ENCODE data around the gene GPR141.

Gene GPR141, protein sequence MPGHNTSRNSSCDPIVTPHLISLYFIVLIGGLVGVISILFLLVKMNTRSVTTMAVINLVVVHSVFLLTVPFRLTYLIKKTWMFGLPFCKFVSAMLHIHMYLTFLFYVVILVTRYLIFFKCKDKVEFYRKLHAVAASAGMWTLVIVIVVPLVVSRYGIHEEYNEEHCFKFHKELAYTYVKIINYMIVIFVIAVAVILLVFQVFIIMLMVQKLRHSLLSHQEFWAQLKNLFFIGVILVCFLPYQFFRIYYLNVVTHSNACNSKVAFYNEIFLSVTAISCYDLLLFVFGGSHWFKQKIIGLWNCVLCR

DNA sequence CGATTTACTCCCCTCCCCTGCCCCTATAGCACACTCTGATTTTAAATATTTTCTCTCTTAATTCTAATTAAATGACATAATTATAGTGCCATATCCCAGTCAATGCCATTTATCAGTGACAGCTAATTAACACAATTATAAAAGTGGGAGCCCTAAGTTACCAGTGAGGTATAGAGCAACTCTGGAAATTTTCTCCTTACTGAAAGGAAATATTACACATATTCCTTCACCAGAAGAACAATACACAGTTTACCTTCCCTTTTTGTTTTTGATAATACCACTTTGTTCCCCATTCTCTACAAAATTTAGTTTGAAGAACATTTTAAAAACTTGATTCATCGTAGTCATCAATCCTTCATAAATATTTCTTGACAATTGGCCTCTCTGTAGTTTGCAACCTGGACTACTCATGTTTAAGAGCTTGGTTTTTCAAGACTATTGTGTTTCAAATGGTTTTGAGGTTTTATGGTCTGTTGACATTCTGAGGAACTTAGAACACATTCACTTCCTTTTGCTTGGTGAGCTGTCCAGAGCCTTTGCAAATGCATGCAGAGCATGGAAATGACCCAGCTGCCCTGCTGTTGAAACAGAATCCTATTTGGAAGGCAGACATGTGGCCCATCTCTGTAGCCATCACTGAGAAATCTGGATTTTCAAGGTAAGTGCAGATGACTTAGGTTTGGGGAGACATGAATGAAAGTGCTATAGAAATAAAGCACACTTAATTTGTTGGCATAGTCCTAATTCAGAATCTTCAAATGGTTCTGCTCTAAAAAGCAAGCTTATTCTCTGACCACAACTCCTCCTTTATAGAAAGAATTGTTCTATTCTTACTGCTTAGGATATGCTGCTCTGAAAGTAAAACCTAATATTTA is at the start of gene GPR141:
TSS of gene GPR141 (plus strand) at position 521 of the 875 bp plus-strand sequence. CDS start 56,628 bp downstream, outside the sequence.
- DNase-seq (ENCODE audit: low spot score), result no peak

DNA sequence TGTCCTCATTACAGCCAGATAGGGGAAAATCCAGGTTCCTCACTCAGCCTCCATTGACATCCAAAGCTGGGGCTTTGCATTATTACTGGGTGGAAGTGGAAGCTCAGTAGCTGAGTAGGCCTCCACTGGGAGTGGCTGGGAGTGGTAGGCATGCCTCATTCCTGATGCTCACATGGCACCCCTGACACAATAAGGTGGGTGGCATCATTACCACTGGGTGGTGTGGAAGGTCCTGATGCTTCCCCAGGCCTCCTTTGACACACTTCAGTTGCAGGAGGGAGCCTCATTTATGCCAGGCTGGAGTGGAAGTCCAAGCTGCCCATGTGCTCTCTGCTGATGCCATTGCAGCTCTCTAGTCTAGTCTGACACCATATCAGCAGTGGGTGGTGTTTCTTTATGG is 48.2 kb upstream of the GPR141 start:
- DNase-seq (ENCODE audit: low spot score), result no peak

DNA sequence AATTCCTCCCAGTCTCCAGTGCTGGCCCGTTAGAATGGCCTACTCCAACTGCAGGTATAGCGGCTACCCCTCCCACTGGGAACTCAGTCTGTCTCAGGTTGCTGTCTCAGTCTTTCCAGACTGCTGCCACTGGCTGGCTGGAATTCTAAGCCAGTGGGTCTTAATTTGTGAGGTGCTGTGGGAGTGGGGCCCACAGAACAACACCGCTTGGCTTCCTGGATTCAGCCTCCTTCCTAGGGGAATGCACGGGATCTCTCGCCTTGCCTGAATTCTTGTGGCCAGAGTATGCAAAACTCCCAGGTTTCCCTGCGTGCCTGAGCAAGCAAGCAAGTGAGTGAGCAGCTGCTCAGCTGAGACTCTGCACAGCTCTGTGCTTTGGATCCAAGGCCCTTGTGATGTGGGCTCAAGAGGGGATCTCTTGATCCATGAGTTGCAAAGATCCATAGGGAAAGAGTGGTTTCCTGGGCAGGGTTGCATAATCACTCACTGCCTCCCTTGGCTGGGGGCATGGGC is 41.5 kb upstream of the GPR141 start:
- DNase-seq (ENCODE audit: low spot score), result no peak

DNA sequence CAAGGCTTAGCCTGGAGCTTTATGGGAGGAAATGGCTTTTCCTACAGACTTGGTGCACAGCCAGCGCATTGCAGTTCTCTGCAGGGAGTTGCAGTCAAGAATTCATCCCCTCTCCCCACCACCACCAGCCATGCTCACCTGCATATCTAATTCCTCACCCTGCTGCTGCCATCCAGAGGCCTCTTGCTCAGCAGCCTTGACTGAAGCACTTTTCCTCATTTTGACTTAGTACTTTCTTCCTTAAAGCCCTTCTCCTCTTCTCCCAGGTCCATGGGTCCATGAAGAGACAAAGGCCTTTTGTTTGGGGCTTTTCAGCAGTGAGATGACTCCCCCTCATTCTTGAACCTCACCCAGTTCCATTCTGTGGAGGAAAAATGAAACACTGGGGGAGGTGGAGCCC is 39.7 kb upstream of the GPR141 start:
- DNase-seq (ENCODE audit: low spot score), result no peak

DNA sequence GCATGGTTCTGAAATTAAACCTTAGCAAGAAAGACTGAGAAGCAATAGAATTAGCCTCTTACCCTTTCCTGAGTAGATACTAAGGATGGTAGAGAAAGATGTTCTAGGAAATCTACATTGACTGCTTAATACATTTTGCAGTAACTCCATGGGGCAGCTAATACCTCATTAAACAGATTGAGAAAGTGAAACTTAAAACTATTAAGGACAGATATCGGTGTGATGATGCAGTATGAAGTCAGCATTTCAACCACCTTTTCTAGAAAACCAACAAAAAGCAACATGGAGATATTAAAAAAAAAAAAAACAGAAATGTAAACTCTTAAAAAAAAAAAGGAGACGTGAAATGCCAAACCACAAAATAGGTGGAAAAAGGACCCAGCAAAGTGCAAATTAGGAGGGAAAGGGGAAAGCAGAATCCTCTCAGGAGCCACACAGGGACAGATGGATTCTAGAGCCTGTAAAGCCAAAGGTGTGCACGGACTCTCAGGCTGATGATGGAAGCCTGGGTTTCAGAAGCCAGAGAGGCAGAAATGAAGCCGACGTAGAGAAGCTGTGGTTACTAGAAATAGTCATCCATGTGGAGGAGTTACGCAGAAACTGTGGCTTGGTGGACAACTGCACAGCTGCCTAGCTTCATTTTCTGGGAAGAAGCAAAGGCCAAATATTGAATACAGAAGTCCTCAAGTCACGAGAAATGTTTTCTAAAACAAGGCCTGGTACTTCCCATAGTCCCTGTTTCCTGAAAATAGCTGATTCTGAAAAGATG is 38.1 kb upstream of the GPR141 start:
- no peak for DNase-seq (ENCODE audit: low spot score)

DNA sequence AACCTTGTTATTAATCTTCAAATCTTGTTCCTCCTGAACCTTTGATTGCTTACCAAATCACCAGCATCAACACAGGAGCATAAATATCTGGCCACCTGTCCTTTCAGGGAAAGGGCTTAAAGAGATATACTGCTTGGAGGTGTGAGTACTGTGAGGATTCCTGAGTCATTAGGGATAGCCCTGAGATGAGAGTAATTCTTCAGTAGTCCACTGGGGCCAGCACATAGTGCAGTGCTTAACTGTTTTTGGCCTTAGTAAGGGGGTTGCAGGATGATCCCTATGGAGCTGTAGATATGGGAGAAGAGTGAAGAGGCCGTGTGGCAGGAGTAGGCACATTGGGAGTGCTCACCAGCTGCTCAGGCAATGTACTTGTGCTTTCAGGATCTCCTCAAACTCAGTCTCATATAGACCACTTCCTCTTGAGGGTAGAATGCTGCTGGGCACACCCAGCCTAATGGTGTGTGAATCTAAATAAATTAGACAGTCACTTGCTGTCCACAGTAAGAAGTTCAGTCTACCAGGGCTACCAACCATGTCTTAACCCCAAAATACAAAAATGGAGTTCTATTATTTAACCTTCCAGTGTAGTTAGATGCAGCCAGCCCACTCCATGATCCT is 26.5 kb upstream of the GPR141 start:
- DNase-seq (ENCODE audit: low spot score), result no peak

DNA sequence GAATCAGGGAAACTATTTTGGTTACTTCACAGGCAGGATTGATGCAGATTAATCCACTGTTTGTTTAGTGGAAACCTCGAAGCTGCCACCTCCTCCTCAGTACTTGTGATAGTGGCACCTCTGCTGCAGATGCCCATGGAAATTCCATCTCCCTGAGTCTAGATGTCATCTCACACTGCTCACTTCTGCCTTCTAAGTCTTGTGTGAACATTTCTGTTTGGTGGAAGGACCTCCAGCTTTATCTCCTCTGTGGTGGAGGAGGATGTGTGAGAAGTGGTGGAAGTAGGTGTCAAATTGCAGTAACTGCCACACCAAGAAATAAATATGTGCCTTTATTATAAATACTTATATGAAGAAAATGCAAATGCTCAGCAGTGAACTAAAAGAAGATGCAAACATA is 25.8 kb upstream of the GPR141 start:
- no peak for DNase-seq (ENCODE audit: low spot score)

DNA sequence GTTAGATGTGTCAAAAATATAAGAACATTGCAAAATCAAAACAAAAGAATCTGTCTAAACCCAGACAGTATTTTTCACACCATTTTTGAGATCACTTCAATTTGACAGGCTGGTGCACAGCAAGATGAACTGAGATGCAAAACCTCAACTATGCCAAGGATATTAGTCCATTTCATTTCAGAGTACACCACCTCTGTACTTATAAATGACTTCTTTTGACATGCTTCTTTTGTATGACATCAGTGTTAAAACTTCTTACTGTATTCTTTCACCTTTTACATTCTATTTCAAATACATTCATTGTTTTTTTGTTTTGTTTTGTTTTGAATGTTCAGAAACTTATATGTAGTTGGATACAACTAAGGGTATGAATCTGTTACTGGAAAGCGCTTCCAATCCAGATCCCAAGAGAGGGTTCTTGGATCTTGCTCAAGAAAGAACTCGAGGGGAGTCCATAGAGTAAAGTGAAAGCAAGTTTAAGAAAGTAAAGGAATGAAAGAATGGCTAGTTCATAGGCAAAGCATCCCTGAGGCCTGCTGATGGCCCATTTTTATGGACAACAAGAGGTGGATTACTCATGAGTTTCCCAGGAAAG is 23.5 kb upstream of the GPR141 start:
- no peak for DNase-seq (ENCODE audit: low spot score)

DNA sequence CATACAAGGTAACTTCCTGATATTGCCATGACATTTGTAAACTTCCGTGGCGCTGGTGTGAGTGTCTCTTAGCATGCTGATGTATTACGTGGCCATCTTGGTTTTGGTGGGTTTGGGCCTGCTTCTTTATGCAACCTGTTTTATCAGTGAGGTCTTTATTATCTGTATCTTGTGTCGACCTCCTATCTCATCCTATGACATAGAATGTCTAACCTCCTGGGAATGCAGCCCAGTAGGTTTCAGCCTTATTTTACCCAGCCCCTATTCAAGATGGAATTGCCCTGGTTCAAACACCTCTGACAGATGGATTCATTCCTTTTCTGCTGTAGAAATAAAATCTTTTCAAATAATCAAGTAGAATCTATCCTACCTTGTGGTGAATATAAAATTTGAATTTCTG is 23.0 kb upstream of the GPR141 start:
- DNase-seq (ENCODE audit: low spot score), result no peak

DNA sequence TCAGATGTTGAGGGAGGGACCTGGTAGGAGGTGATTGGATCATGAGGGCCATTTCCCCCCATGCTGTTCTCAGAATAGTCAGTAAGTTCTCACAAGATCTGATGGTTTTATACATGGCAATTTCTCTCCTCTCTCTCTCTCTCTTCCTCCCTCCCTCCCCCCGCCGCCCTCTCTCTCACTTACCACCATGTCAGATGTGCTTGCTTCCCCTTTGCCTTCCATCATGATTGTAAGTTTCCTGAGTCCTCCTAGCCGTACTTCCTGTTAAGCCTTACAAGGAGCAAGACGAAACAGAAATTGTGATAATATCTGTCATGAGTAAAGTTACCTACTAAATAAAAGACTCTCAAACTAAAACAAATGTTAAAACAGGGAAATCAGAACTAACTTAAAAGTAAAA is 19.9 kb upstream of the GPR141 start:
- no peak for DNase-seq (ENCODE audit: low spot score)

DNA sequence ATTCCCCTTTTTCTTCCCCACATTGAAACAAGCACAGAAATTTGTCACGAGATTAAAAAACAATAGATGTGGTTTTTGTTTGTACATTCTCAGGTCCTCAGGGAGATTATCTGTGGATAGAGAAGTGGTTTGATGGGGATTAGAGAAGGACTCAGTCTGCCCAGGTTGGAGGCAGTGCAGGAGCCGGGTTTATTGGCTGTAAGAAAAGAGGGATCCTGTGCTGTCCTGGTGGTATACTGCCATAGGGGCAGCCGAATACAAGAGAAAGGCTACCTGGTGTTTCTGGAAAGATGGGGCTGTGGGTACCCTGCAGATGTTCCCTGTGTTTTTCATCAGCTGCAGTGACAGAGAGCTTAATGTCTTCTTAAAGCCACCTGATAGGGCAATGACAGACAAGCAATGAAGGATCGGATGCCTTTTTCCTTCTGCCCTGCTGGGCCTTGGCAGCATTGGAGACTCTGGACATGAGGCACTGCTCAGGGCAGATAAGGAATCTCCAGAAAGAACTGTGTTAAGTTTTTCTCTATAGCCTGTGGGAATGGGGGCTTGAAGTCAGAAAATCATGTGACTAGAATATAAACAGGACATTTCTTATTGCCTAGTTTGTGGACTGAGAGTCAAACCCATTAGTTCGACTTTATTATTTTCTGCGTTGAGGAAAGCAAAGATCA is 18.1 kb upstream of the GPR141 start:
- DNase-seq (ENCODE audit: low spot score), result no peak

DNA sequence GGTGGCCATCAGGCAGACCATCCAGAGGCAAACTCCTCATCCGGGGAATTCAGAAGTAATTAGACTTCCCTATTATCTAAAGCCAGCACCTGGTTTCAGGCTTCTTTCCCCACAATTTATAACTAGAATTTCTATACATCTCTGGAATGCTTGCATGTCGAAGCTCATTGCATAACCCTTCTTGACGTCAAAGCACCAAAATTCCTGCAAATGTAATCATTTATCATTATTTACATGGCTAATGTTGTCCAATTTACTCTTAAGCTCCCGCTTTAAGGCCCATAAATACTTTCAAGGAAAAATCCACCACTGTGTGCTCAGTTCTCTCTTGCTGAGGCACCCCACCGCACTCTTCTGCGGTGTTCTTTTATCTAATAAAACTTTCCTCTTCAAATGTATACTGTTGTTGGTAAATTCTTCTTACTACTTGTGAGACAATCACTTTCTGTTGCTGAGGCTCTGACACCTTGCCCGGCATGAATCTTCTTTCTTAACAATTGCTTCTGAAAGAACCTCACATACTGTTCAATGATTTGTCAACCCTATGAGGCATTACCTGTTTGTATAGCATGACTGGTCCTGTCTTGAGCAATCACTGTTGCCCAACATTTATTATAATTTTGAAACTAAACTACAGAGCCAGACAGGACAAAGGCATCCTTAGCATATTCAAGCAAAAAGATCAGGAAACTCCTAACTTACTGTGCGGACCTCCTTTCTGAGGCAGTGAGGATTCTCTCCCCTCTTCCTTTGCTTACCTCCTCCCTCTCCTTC is 17.4 kb upstream of the GPR141 start:
- no peak for DNase-seq (ENCODE audit: low spot score)

DNA sequence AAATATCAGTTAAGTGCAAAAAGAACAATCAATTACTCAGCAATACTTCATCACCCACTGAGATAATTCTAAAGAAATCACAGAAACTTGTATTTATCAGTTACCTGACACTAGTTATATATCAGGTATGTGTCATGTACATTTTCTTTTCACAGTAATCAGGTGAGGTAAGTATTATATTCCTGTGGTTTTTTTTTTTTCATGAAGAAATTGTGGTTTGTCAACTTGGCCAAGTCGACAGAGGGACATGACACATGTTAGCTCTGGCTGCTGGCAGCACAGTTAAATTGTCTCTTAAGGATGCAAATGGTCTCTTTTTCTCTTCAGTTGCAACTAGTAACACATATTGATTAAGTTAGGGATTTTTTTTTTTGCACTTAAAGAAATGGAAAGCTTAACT is 13.7 kb upstream of the GPR141 start:
- DNase-seq (ENCODE audit: low spot score), result no peak

DNA sequence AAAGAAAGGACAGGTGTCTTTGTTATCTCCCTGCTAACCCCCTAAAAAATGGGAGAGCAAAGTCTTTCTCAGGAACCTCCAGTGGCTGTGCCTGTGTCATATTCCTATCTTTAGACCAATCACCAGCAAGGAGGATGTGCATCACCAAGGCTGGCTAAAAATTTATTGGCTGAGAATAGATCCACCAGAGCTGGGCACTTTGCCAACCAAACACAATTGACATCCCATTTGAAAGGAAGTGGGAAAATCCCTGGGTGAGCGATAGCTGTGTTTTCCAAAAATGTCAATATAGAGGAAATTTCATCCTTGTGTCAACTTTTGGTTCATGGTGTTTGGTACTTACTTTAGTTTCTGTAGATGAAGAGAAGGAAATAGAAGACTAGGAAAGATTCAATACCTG is 13.1 kb upstream of the GPR141 start:
- DNase-seq (ENCODE audit: low spot score), result no peak

DNA sequence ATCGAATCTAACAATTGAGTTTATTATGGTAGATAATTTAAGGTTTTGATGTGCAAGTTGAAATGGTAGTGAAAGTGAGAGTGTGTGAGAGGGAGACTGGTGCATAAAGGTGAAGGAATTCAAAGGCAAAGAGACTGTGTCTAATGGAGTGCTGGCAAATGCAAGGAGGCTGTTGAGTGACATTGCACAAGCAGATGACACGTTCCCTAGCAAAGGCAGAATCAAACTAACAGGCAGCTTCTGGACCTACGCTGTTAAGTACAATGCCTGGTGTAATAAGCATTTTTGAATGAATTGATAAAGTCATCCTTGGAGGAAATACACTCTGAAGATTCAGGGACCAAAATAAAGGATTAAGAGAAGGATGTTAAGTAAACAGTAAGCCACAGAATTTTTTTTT is 11.7 kb upstream of the GPR141 start:
- no peak for DNase-seq (ENCODE audit: low spot score)

DNA sequence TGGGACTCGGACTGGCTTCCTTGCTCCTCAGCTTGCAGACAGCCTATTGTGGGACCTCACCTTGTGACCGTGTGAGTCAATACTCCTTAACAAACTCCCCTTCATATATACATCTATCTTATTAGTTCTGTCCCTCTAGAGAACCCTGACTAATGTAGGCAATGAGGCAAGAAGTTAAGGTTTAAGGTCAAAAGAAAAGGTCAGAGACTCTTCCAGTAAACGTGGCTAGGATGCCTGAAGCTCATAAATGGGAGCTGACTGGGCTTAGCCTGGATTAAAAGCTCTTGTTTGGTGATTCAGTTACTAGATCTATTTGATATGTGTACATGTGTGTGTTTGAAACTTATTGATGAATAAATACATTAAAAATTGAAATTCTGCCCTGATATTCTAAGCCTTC is 10.6 kb upstream of the GPR141 start:
- DNase-seq (ENCODE audit: low spot score), result no peak

DNA sequence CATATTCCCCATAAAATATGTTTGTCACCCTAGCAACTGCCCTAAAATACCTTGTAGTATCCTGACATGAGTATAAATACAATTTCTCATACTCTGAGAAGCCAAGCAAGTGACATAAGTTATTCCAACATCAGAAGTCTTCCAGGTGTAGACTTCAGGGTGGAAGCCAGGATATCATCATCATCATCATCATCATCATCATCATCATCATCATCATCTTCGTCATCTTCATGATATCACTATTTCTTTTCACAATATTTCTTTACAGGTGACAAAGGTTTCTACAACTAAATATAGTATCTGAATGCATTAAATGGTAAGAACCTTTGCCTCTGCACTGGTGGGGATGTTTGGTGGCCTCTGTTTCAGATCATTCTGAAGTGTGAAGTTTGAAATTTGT is 10.0 kb upstream of the GPR141 start:
- no peak for DNase-seq (ENCODE audit: low spot score)

DNA sequence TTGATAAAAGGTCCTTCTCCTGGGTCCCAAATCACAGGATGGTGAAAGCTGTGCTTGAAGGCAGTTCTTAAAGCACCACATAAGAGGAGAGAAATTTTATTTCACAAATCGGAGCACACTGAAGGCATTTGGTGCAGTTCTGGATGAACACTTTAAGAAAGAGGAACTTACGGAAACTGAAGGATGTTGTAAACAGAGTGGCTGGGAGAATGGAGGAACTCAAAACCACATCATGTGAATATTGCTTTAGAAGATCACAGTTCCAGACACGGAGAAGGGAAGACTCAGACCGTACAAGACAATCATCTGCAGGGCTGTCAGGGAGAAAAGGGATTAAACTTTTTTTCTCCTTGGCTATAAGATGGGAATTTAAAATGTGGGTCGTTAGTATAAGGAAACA is 9.0 kb upstream of the GPR141 start:
- no peak for DNase-seq (ENCODE audit: low spot score)

DNA sequence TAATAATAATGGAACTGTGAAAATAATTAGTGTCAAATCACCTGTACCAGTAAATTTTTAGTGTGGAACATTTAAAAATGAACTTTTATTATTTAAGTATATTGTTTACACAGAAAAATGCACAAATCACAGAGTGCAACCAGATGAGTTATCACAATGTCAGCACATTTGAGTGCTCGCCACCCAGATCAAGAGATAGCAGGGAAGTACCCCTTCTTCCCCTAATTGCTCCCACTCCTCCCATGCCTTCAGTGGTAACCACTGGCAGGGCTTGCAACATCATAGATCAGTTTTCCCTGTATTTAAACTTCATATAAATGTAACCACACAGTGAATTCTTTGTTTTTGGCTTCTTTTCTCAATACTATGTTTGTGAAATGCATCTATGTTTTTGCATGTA is 7.8 kb upstream of the GPR141 start:
- no peak for DNase-seq (ENCODE audit: low spot score)

DNA sequence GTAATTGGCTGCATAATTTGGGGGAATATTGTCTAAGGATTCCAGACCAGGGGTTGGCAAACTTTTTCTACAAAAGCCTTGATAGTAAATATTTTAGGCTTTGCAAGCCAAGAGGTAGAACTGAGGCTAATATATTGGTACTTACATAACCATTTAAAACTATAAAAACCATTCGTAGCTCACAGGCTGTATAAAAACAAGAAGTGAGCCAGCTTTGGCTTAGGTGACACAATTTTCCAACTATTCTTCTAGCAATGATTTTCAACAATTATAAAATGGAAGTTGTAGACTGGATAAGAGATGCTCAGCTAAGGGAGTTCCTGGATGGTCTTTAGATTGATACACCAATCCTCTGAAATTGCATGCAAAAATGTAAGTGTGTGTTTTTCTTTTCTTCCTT is 1.4 kb downstream of the GPR141 start:
- no peak for DNase-seq (ENCODE audit: low spot score)

Data from cerebellar cortex (tissue), 1 donor.